IPS DF 19.7 (cell line): ENCODE data around the gene FOSL2.
A peak's percentile ranks its signal among the peaks of the same experiment; 100 is the strongest.

ENCODE experiments used
- DNase-seq: peaks from one replicate; pipeline ENCODE4 v3.0.0-alpha.2; 2013; ENCODE audit warnings: low read depth, low spot score

FOSL2 gene

GRCh38 chr2:28392297-28393113 is at the start of gene FOSL2:
Gene FOSL2, plus strand, starts transcription at chr2:28392858. Its CDS starts 863 bp downstream, at chr2:28393721.
- DNase-seq = peak; percentile 95

GRCh38 chr2:28343184-28343942 is 49.3 kb upstream of the FOSL2 start:
- DNase-seq = no peak

- no peak for DNase-seq
These were observed 48.5 kb upstream of the FOSL2 start for GRCh38 chr2:28343971-28344715.

- no peak for DNase-seq
These were observed 47.8 kb upstream of the FOSL2 start for GRCh38 chr2:28344756-28345373.

- no peak for DNase-seq
These were observed 47.0 kb upstream of the FOSL2 start for GRCh38 chr2:28345619-28346018.

GRCh38 chr2:28346587-28346986 is 46.1 kb upstream of the FOSL2 start:
- no peak for DNase-seq

- DNase-seq = no peak
These were observed 45.5 kb upstream of the FOSL2 start for GRCh38 chr2:28347193-28347592.

- no peak for DNase-seq
These were observed 45.1 kb upstream of the FOSL2 start for GRCh38 chr2:28347596-28347995.

GRCh38 chr2:28348149-28348567 is 44.5 kb upstream of the FOSL2 start:
- DNase-seq = no peak

GRCh38 chr2:28348921-28349320 is 43.7 kb upstream of the FOSL2 start:
- no peak for DNase-seq

GRCh38 chr2:28349546-28350165 is 43.0 kb upstream of the FOSL2 start:
- DNase-seq = no peak

GRCh38 chr2:28350196-28350595 is 42.5 kb upstream of the FOSL2 start:
- no peak for DNase-seq

- no peak for DNase-seq
These were observed 41.8 kb upstream of the FOSL2 start for GRCh38 chr2:28350791-28351285.

GRCh38 chr2:28351621-28352020 is 41.0 kb upstream of the FOSL2 start:
- DNase-seq = no peak

GRCh38 chr2:28352104-28352503 is 40.6 kb upstream of the FOSL2 start:
- no peak for DNase-seq

GRCh38 chr2:28352610-28353195 is 40.0 kb upstream of the FOSL2 start:
- no peak for DNase-seq

GRCh38 chr2:28354920-28355520 is 37.6 kb upstream of the FOSL2 start:
- DNase-seq = no peak

- DNase-seq = no peak
These were observed 37.0 kb upstream of the FOSL2 start for GRCh38 chr2:28355521-28356094.

GRCh38 chr2:28356095-28356911 is 36.4 kb upstream of the FOSL2 start:
- DNase-seq = no peak
